Measurements from ENCODE around the gene IDH3G.

- TF ChIP-seq, protein P1, sequence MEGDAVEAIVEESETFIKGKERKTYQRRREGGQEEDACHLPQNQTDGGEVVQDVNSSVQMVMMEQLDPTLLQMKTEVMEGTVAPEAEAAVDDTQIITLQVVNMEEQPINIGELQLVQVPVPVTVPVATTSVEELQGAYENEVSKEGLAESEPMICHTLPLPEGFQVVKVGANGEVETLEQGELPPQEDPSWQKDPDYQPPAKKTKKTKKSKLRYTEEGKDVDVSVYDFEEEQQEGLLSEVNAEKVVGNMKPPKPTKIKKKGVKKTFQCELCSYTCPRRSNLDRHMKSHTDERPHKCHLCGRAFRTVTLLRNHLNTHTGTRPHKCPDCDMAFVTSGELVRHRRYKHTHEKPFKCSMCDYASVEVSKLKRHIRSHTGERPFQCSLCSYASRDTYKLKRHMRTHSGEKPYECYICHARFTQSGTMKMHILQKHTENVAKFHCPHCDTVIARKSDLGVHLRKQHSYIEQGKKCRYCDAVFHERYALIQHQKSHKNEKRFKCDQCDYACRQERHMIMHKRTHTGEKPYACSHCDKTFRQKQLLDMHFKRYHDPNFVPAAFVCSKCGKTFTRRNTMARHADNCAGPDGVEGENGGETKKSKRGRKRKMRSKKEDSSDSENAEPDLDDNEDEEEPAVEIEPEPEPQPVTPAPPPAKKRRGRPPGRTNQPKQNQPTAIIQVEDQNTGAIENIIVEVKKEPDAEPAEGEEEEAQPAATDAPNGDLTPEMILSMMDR (conservative IDR thresholded peaks at IDR 0.05; ENCODE audit: low read depth, low read length): no peak
- TF ChIP-seq EZH2 (IDR thresholded peaks at IDR 0.05; ENCODE audit: borderline replicate concordance, low read depth, low read length, poor library complexity, severe bottlenecking): no peak
Measured at GRCh38 chrX:153769158-153769864, 24.9 kb downstream of the IDH3G start.
